Measurements from ENCODE around the gene DYNLT2B.

Gene DYNLT2B

GRCh38 chr3:196339493-196340254 is 21.6 kb upstream of the DYNLT2B start:
- no peak for TF ChIP-seq CTCF (IDR thresholded peaks at IDR 0.05; ENCODE audit: low read length, missing control alignments)
- no peak overlapping the region for H3K4me3 ChIP-seq (replicated peaks; ENCODE audit: low read depth, low read length)
- DNase-seq (ENCODE audit: low read depth): peak; percentile 62

- no peak for DNase-seq (ENCODE audit: low read depth)
- H3K4me3 ChIP-seq (replicated peaks; ENCODE audit: low read depth, low read length): no peak overlapping the region
- no peak for TF ChIP-seq CTCF (IDR thresholded peaks at IDR 0.05; ENCODE audit: low read length, missing control alignments)
These were observed 21.0 kb upstream of the DYNLT2B start for GRCh38 chr3:196339044-196339443.

DNA sequence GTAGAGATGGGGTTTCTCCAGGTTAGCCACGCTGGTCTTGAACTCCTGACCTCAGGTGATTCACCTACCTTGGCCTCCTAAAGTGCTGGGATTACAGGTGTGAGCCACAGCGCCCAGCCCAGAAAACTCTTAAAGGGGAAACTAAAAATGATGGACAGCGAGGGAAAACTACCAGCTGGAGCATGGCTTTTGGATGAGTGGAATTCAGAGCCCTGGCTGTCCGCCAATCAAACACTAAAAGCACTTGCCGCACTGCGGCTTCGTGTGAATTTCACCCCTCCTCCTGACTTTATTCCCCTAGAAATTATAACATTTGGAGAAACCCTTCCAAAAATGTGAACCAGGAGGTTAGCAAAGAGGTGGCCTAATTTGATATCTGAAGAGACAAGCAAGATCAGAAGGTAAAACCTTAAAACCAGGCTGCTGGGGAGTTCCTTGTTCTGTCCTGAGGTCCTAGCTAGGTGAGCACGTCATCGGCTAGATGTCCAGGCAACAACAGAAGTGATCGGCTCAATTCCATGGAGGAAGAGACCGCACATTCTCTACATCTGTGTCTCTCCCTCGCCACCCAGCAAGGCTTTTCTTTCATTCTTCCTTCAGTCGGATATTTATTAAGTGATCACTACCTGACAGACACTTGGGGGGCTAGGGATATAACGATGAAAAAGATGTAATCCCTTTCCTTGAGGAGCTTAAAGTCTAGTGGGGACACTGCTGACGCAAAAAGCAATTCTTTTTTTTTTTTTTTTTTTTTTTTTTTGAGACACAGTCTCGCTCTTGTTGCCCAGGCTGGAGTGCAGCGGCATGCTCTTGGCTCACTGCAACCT is 18.5 kb upstream of the DYNLT2B start:
- TF ChIP-seq CTCF (IDR thresholded peaks at IDR 0.05; ENCODE audit: low read length, missing control alignments): no peak
- H3K4me3 ChIP-seq (replicated peaks; ENCODE audit: low read depth, low read length): no peak overlapping the region
- no peak for DNase-seq (ENCODE audit: low read depth)

DNA sequence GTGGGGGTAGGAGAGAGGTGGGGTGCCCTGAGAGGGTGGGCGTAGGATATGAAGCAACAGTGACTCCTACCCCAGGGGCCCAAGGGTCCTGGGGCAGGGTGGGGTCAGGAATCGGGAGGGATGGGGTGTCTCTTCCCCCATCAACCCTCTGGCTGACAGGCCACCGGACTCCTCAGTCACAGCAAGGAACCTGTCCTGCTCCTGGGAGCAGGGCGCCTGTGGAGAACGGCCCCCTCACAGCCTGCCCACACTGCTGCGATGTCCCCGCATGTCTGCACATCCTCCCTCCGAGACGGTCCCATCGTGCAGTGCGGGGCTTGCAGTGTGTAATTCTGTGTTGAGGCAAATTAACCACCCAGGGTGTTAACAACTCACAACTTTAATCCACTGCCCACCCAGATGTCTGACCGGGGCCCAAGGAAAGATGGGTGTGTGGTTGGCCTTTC is 17.5 kb upstream of the DYNLT2B start:
- no peak overlapping the region for H3K4me3 ChIP-seq (replicated peaks; ENCODE audit: low read depth, low read length)
- DNase-seq (ENCODE audit: low read depth): no peak
- TF ChIP-seq CTCF (IDR thresholded peaks at IDR 0.05; ENCODE audit: low read length, missing control alignments): no peak

- no peak for DNase-seq (ENCODE audit: low read depth)
- H3K4me3 ChIP-seq (replicated peaks; ENCODE audit: low read depth, low read length): no peak overlapping the region
- no peak for TF ChIP-seq CTCF (IDR thresholded peaks at IDR 0.05; ENCODE audit: low read length, missing control alignments)
These were observed 16.9 kb upstream of the DYNLT2B start for GRCh38 chr3:196334982-196335381.

DNA sequence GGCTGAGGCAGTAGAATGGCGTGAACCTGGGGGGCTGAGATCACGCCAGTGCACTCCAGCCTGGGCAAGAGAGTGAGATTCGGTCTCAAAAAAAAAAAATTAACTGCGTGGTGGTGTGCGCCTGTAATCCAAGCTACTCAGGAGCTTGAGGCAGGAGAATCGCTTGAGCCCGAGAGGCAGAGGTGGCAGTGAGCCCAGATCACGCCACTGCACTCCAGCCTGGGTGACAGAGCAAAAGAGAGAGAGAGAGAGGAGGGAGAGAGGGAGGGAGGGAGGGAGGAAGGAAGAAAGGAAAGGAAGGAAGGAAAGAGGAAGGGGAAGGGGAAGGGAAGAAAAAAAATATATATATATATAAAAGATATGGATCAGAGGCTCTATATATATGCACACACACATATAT is 14.1 kb upstream of the DYNLT2B start:
- DNase-seq (ENCODE audit: low read depth): no peak
- no peak for TF ChIP-seq CTCF (IDR thresholded peaks at IDR 0.05; ENCODE audit: low read length, missing control alignments)
- H3K4me3 ChIP-seq (replicated peaks; ENCODE audit: low read depth, low read length): no peak overlapping the region

All from fibroblast of pulmonary artery (primary cell).